Stimulated activated CD8-positive, alpha-beta memory T cell treated with anti-CD3 and anti-CD28 coated beads, Interleukin-12 subunit alpha, Interleukin-12 subunit beta, amount 100 ng/mL, for 1 hour (primary cell): ENCODE measurements around the gene RYR3.

ENCODE experiments used
- DNase-seq: peaks from one replicate; pipeline ENCODE4 v3.0.0-alpha.2; 2020; ENCODE audit warnings: low read depth

RYR3 gene

GRCh38 chr15:33448961-33449606, 138.3 kb downstream of the RYR3 start:
- DNase-seq, result no peak

GRCh38 chr15:33449810-33450209, 139.0 kb downstream of the RYR3 start:
- DNase-seq, result no peak

DNA sequence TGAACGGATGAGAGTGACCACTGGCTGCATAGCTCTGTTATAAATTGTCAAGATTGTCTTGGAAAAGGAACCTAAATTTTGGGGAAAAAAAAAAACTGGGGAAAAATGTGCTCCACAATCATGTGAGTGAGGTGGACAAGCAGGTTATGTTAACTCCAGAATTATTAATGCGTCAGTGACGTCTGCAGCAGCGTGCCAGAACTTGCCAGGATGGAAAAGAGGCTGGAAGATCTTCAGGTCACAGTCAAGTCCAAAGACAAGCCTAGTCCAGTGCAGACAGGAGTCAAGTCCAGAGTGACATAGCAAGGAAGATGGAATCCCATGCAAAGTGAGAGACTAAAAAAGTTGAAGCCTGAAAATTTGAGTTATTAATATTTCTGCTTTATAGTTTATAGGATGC, 140.6 kb downstream of the RYR3 start:
- DNase-seq, result no peak

DNA sequence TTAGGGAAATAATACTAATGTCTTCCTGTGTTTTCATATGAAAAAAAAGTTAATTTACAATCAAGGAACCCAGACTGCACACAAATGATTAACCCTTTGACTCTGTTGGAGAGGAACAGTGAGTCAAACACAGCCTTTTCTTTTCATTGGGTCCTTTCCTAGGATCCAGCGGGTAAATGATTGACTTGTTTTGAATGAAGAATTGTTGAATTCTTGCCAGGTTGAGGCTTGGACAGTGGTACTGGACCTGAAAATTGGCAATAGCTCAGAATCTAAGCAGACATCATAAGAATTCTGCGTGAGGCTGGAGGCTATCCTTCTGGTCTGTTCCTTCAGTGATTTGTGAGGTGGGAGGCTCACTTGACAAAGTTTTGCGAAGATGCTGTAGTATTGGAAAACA, 143.0 kb downstream of the RYR3 start:
- no peak for DNase-seq

DNA sequence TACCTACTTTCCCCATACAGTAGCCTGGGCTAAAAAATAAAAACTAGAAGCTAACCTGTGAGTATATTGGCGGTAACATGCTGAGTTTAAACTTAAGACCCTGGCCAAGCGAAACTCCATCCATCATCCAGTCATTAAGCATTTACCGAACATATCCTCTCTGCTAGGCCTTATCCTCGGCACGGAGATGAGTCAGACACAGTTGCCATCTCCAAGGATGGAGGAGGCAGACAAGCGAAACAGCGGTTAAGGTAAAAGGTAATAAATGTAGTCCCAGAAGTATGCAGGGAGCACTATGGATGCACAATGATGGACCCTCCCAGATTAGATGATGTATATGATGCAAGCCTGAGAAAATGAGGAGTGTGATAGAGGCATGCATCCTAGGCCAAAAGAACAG, 143.6 kb downstream of the RYR3 start:
- DNase-seq, result no peak

GRCh38 chr15:33454996-33455395, 144.2 kb downstream of the RYR3 start:
- DNase-seq, result no peak

- no peak for DNase-seq
Measured at GRCh38 chr15:33458421-33458820, 147.7 kb downstream of the RYR3 start.

GRCh38 chr15:33460166-33460805, 149.5 kb downstream of the RYR3 start:
- DNase-seq, result no peak

DNA sequence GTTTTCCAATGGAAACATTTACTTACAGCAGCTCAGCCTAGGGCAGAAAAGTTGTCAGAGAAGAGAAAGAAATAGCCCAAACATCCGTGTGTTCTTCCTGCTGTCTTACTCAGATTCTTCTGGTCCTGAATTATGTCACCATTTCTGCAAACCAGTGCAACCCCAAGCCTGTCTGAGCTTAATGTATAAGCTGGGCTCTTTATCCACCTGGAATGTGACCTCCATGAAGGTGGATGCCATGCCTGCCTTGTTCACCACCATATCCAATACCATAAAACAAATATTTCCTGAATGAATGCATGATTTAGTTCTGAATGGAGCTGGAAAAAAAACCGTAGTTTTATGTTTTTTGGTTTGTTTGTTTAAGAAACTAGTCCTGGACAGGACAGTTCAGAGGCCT, 150.9 kb downstream of the RYR3 start:
- no peak for DNase-seq

DNA sequence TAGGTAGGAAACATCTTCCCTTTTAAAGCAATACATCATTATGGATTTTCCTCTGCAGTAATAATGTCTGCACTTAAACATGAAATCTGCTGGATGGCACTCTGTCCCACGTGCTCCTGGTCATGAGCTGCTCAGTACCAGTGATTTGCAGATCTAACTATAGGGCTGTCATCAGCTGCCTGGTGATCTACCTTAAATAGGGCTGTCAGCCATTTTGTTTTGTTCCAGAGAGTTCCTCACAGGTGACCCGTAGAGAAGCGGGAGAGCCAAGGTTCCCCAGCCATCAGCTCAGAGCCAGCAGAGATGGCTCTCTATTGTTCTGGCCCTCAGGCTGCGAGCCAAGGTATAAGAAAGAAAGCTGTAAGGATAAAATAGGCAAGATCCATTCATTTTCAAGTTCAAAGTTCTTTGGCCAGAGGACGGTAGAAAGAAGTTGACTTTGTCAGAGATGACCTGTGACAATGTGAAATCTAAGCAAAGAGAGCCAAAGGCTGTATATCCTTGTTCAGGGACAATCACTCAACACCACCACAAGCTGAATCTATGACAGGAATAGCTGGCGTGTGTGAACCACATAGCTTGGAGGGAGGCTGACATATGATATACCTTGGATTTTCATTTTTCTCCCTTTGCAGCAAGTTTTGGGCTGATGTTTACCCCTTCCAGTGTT, 156.5 kb downstream of the RYR3 start:
- DNase-seq, result no peak

DNA sequence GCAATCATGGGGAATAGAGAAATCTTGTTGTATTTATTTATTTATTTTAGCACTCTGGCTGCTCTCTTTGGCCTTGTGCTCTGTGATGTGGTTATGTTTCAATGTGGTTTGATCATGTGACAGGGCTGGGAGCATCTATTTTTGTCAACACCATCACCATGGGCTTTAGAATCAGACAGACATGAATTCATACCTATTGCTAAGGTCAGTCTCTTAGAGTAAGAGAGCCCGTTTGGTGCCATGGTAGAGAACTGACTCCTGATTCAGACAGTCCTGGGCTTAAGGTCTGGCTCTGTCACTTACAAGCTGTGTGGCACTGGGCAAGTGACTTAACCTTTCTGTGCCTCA, 157.0 kb downstream of the RYR3 start:
- no peak for DNase-seq

DNA sequence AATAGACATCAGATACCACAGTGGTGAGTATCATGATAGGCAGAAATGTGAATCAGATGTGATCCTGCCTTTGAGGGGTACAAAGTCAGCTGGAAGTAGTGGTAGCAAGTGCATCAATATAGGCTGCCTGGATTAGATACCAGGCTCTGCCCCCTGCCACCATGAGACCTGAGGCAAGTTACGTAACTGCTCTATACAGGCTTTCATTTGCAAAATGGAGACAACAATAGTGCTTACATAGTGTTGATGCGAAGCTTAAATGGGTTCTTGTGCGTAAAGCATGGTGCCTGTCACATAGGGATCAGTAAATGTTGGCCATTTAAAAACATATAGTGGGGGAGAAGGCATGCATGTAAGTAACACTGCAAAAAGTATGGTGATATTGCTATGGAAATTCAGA, 158.0 kb downstream of the RYR3 start:
- DNase-seq, result no peak

DNA sequence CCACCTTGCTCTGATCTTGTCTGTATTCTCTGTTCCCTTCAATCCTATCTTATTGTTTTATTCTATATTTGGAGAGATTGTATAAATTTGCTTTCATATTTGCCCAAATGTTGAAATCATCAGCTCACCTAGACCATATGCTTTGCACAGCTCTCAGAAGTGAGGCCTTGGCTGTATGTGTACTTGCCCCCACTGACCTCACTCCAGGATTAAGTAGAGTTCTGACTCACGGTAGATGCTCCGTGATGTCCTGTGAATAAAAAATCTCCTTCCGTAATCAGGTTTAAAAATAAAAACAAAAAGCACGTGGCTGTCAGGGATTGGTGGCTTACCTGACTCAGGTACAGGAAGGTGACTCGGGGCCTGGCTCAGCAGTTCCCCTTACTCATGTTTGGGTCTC, 162.2 kb downstream of the RYR3 start:
- no peak for DNase-seq

DNA sequence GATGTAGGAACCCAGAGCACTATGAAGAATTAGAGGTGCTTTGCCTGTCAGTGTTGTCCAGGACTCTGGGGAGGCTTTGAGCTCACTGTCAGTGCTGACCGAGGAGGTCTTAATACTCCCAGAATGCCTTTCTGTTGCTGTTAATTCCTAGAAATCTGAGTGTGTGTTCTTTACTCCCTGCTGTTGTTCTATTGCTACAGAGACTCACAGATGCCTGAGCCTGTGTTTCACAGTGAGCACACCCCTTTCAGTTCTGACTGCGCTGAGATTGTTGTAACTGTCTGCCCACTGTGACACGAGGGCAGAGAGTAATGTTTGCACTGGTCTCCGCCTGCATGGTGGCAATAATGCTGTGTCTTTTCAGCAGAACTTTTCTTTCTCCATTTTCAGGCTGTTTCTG, 162.9 kb downstream of the RYR3 start:
- no peak for DNase-seq

DNA sequence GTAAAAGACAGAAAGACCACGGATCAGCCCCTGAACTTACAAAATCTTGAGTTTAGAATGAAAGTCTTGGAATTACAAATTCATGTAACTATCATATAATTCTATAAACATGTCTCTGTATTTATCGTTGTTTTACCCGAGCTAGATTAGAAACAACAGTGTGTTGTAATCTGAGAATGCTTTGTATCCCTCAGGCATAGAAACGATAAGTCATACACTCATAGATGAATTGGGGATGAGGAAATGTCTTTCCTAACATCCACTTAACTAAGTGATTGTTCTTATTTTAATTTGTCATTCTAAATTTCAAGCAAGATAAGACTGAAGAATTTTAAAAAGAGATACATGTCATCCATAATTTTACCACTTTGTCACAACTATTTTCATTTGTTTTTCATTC, 165.3 kb downstream of the RYR3 start:
- DNase-seq, result no peak

GRCh38 chr15:33476908-33477307, 166.1 kb downstream of the RYR3 start:
- no peak for DNase-seq

GRCh38 chr15:33489335-33489734, 178.6 kb downstream of the RYR3 start:
- DNase-seq, result no peak

GRCh38 chr15:33490703-33491102, 179.9 kb downstream of the RYR3 start:
- DNase-seq, result no peak

DNA sequence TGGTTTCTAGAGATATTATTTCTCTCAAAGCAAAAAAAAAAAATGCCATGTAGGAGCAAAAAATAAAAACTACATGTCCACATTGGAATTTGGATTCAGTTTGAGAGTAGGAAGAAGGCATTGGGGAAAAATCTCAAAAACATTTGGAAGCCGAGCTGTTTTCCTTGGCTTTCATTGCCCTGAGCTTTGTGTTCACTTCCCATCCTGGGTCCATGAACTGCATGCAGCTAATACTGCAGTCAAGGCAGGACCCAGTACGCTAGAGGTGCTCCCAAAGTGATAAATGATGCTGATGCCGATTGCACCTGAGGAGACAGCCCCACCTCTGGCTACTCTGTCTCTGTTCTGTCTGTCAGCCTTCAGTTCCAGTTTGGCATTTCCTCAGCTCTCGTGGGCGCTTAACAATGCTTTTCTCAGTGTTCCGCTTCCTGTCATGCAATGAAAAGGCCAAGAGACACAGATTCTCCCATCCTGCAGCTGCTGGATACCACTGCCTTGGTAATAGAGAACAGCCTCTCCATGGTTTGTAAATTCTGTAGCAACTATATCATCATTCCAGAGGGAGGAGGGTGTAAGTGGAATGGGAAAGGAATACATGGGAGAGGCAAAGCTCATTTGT, 181.8 kb downstream of the RYR3 start:
- no peak for DNase-seq

DNA sequence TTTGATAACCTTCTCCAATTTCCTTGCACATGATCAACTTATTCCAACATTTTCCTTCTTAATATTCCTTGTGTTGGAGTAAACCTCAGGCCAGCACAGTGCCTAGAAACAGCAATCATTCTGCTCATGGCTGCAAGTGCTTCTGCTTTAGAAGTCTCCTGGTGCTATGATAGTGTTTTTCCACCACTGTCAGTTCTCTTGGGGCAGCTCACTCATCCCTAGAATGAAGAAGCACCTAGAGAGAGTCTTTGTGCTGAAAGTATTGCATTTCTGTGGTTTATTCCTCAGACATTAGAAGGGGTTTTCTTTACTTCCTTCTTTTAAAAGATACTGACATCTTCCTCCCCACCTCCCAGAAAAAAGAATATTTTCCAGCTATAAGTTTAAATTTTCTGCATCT, 183.5 kb downstream of the RYR3 start:
- DNase-seq, result no peak

- no peak for DNase-seq
Measured at GRCh38 chr15:33500432-33501195, 189.8 kb downstream of the RYR3 start.

- no peak for DNase-seq
Measured at GRCh38 chr15:33503681-33504080, 192.9 kb downstream of the RYR3 start.
